ENCODE data around the gene NPL.
A peak's percentile ranks its signal among the peaks of the same experiment; 100 is the strongest.

NPL gene

DNA sequence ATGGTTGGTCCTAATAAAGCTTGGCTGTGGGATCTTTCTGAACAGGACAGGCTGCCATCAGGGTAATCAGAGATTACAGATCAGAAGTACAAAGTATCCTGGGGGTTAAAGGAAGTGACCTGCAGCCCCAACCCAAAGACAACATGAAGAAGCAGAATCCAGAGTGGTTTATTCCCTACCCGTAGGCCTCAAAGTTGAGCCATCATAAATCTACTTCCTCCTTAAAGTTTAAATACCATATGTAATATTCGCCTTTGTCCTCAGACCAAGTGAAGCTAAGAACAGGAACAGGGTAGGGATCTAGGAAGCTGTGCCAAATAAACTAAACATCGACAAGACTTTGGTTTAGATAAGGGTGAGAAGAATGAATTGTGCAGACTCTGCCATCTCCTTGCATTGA, 33.6 kb downstream of the NPL start:
- DNase-seq, result no peak

DNA sequence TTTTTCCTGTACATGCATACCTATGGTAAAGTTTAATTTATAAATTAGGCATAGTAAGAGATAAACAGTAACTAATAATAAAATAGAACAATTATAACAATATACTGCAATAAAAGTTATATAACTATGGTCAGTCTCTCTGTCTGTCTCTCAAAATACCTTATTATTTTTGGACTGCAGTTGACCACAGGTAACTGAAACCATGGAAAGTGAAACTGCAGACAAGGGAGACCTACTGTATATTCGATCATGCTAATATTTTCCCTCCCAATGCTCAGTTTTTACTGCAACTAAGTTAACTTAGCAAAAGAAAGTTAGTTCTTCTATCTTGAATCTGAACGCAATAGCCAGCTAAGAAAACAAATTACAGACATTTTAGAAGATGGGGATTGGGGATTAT, 37.3 kb downstream of the NPL start:
- no peak for DNase-seq

- no peak for DNase-seq
These were observed 39.8 kb downstream of the NPL start for GRCh38 chr1:182829285-182829932.

DNA sequence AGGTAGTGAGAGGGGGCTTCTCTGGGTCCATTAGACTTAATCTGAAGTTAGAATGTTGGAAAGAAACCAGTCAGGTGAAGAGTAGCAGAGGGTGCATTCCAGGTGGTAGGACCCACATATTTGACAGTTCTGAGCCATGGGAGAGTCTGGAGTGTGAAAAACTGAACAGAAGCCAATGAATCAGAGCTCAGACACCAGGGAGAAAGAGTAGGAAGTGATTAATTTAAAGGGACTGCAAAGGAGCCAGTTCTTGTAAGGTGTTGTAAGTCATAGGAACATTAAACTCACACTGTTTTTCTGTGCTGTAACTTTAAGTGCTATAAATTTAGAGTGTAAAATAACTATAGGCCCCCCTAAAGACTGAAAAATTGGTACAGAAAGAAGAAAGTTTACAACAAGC, 43.7 kb downstream of the NPL start:
- no peak for DNase-seq

GRCh38 chr1:182834326-182834725, 44.8 kb downstream of the NPL start:
- DNase-seq, result no peak

- DNase-seq, result no peak
These were observed 46.2 kb downstream of the NPL start for GRCh38 chr1:182835806-182836205.

GRCh38 chr1:182839209-182840066, 49.9 kb downstream of the NPL start, which contains the start of gene DHX9:
Gene DHX9, plus strand, starts transcription at chr1:182839347. Its CDS starts 3,220 bp downstream, at chr1:182842567.
- peak; percentile 96 for DNase-seq

DNA sequence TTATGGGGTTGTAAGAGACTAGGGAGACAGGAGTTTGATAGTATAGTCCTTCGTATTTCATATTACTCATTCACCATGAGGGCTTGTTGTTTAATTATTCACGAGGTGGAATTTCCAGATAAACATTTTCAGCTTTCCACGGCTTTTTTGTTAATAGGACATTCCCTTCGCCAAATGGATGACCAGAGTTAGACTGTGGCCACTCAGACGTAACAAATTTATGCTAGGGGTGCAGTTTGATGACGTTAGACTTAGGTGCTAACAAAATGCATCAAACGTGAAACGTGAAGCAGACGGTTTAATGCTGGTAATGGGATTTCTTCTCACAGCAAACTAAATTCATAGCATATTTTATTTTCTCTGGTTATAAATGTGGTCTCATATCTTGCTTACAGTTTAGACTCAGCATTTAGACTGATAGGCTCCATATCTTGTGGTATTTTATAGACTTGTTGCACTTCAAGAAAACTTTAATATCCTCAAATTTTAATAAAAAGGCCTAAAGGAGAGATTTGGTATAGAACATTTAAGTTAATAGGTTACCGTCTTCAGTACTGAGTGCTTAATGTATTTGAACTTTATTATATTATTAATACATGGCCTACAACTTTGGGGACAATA, 51.9 kb downstream of the NPL start:
- no peak for DNase-seq

DNA sequence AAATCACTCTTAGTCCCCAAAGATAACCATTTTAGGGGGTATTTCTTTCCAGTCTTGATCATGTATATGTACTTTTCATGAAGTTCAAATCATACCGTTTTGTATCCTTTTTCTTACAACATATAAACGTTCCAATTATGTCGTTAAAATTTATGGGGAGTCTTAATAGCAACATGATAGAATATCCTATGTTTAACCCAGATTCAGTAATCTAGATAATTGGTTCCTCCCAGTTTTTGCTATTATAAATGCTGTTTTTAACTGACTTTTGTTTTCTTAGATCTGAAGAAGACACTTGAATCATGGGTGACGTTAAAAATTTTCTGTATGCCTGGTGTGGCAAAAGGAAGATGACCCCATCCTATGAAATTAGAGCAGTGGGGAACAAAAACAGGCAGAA, 52.7 kb downstream of the NPL start:
- DNase-seq, result no peak

DNA sequence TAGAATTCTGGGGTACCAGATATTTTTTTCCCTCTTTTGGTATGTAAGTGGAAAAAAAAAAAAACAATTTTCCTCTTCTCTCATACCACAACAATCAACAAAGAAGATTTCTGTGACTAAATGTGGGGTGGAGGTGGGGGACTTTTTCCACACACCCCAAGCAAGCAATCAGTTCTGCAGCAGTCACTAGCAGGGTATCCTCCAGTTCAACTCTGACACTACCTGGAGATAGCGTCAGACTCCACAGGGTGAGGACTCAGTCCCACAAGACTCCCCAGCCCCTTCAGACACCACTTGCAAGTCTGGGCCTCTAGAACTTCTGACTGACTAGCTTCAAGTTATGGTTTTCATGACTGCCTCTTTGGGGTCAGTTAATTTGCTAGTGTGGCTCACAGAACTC, 55.8 kb downstream of the NPL start:
- no peak for DNase-seq

GRCh38 chr1:182845894-182846293, 56.3 kb downstream of the NPL start:
- DNase-seq, result no peak

- no peak for DNase-seq
These were observed 57.5 kb downstream of the NPL start for GRCh38 chr1:182847105-182847504.

DNA sequence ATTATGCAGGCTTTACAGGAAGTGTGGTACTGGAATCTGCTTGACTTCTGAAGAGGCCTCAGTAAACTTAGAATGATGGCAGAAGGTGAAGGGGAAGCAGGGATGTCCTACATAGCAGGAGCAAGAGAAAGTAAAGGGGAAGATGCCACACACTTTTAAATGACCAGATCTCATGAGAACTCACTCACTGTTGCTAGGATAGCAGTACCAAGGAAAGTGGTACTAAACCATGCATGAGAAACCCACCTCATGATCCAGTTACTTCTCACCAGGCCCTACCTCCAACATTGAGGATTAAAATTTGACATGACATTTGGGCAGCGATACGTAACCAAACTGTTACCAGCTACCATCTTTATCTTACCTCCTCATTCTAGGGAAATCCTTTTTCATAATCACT, 59.2 kb downstream of the NPL start:
- DNase-seq, result no peak

GRCh38 chr1:182850319-182850718, 60.7 kb downstream of the NPL start:
- DNase-seq, result no peak

GRCh38 chr1:182851825-182852224, 62.3 kb downstream of the NPL start:
- no peak for DNase-seq

- DNase-seq, result no peak
These were observed 66.3 kb downstream of the NPL start for GRCh38 chr1:182855911-182856310.

DNA sequence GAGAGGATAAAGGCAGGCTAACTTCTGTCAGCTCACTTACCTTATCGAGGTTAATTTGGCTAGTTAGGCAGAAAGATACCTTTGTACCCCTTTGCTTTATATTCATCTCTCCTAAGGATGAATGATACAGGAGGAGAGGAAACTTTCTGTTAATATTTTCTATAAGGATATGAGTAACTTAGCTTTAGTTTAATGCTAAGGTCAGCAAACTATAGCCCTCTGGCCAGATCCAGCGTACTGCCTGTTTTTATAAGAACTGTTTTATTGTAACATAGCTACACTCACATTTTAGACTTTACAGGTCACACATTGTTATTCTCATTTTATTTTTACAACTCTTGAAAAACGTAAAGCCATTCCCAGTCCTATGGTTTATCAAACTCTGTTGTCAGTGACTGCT, 67.6 kb downstream of the NPL start:
- DNase-seq, result no peak

DNA sequence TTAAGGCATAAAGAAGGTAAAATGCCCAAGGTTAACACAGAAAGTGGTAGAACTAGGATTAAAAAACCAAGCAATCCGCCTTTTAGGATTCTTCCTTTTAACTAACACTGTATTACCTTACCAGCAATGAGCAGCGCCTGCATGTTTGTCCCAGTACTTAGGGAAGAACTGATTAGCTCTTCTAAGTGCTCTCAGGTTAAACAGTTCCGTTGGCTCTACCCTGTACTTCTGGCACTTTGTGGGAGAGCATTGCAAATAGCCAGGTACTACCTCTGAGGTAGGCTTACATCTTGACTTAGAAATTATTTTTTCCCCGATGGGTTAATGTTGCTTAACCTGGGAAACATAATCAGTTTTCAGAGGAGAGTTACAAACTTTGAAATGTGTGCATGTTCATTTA, 71.1 kb downstream of the NPL start:
- no peak for DNase-seq

DNA sequence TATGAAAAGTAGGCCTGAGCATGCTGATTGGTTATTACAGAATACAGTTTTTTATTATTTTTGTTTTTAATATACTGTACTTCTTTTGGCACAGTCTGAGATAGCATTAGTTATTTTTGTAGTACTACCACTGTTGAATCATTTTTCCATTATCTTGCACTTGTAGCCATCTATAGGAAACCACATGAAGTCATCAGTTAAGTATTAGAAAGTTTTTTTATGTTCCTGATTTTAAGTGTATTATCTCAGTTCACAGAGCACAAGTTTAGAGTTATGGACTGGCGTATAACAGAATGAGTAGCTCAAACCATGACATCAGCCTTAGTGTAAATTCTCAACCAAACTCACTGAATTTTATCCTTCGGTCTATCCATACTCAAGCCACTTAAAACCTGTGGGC, 72.4 kb downstream of the NPL start:
- DNase-seq, result no peak

DNA sequence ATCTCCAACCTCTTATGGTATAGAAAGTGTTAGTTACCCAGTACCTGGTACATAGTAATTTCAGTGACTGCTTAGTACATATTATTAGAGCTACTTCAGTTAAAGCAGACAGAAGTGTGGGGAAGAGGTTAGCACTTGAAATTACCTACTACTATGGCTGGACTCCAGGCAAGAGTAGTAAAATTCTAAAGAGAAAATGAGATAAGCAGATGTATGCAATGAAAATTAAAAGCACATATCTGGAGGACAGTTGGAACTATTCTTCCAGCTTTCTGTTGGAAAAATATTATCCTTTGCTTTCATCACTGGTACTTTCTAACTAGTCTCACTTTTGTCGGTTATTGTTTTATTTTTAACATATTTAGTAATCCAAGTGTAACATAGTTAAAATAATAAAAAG, 73.3 kb downstream of the NPL start:
- no peak for DNase-seq

GRCh38 chr1:182863940-182864339, 74.4 kb downstream of the NPL start:
- DNase-seq, result no peak

GRCh38 chr1:182867861-182868260, 78.3 kb downstream of the NPL start:
- no peak for DNase-seq

GRCh38 chr1:182869241-182869666, 79.7 kb downstream of the NPL start:
- no peak for DNase-seq

DNA sequence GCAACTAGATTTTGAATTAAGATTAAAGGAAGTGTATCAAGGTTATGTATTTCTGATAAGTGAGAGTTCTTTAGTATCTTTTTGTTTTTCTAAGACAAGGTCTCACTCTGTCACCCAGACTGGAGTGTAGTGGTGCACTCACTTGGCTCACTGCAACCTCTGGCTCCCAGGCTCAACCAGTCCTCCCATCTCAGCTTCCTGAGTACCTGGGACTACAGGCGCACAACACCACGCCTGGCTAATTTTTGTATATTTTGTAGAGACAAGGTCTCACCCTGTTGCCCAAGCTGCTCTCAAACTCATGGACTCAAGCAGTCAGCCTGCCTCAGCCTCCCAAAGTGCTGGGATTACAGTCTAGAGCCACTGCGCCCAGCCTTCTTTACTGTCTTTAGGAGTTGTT, 83.3 kb downstream of the NPL start:
- DNase-seq, result no peak

Data from activated CD4-positive, alpha-beta T cell treated with anti-CD3 and anti-CD28 coated beads, Interleukin-2, amount 50 U/mL, for 1 hour (primary cell).